Measurements from ENCODE around the gene MAP1B. TPM values are rescaled to one million over a fixed set of nuclear protein-coding genes. Genes with fewer than 3 reads are reported as not detected.
A peak's percentile ranks its signal among the peaks of the same experiment; 100 is the strongest.

The MAP1B gene
- total RNA-seq, 1 donor from 2014 or later: 1,059 TPM

- intact Hi-C loops (cut with DNase I): loop anchor here (10.0 kb wide), 1 partner anchor 304 kb away; no protein-coding TSS in a partner anchor
- peaks cover 0 to 11% of the 10 kb centered on the region in 2 donors for H3K36me3 ChIP-seq
- H3K4me1 ChIP-seq: peaks cover 30 to 89% of the 10 kb centered on the region in 2 donors
- no peak for DNase-seq (ENCODE audit: low spot score in 2 of 2)
- H3K4me3 ChIP-seq: no peak overlapping the region
- no peak for TF ChIP-seq CTCF (IDR thresholded peaks at IDR 0.05)
- H3K9me3 ChIP-seq: no peaks in the 10 kb centered on the region
- H3K27me3 ChIP-seq: no peaks in the 10 kb centered on the region
- peak overlapping the region; percentile 93 to 95 for H3K27ac ChIP-seq
Measured at GRCh38 chr5:72140711-72141110, 33.4 kb downstream of the MAP1B start.

DNA sequence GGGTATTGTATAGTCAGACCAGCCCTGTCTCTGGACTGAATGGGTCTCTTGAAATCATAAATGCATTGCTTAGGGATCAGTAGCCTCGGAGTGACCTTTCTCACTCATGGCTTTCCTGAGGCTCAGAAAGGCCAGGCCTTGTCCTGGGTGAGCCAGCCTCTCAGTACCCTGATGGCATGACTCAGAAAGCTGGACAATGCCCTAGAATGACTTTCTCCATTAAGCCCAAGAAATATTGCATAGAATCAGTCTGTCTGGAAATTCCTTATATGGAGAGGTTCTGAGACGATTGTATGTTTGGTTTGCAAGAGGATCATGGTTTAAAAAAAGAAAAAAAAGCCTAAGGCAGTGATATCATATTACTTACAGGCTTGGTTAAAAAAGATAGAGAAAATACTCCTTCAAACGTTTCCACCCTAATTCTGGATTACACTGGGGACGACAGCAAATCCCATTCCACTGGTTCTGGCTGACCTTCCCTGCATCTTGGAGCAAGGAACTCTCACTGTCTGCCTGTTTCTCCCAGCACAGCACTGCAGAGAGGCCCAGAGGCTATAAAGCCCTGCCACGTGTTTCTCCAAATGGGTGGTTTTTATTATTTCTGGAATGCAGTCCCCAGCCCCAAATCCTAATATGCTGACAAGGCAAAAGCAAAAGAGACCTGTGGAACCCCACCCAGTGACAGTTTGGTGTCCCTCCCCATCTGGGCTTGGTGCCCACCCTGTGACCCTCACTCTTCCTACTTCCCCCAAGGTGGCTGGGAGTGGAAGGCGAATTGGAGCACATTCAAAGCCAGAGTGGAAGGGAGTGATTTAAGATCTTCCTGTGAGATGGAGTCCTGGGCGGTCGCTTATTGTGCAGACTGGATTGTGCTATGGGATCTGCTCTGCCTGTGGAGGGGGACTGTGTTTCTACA is 34.4 kb downstream of the MAP1B start:
- intact Hi-C loops (cut with DNase I): loop anchor here (2.0 to 10.0 kb wide), 2 partner anchors 37 to 303 kb away; no protein-coding TSS in a partner anchor
- H3K4me3 ChIP-seq: no peak overlapping the region
- no peaks in the 10 kb centered on the region for H3K9me3 ChIP-seq
- peak overlapping the region; percentile 93 to 95 for H3K27ac ChIP-seq
- H3K4me1 ChIP-seq: peaks cover 38 to 90% of the 10 kb centered on the region in 2 donors
- no peaks in the 10 kb centered on the region for H3K27me3 ChIP-seq
- no peak for TF ChIP-seq CTCF (IDR thresholded peaks at IDR 0.05)
- H3K36me3 ChIP-seq: peaks cover 0 to 8% of the 10 kb centered on the region in 2 donors
- peak in 1 of 2 donors; percentile 86 for DNase-seq (ENCODE audit: low spot score in 2 of 2)

DNA sequence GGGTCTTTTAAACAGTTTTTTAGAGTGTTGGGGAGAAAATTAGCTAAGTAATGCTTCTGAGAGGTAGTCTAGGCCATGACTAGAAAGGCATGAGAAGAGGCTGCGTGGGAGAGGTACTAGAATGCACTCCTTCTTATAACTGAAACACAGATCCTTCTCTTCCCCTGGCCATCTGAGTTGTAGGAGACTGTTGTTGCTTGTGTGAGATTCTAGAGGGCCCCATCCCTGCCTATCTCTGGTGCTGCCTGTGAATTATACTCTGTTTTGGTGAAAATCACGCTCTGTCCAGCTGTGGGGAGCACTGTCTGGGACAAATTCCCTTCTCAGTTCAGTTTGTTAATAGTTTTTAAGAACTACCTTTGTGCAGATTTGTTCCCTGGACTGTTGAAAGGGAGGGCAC is 37.5 kb downstream of the MAP1B start:
- TF ChIP-seq CTCF (IDR thresholded peaks at IDR 0.05): no peak
- Histone ChIP-seq H3K27ac (peak overlapping the region; percentile 93 to 95), H3K4me1 (peaks cover 45 to 91% of the 10 kb centered on the region in 2 donors), H3K9me3 (no peaks in the 10 kb centered on the region), H3K36me3 (peaks cover 0 to 20% of the 10 kb centered on the region in 2 donors), H3K4me3 (peak overlapping the region in 1 of 2 donors; percentile 7), H3K27me3 (no peaks in the 10 kb centered on the region)
- no peak for DNase-seq (ENCODE audit: low spot score in 2 of 2)
- intact Hi-C loops (cut with DNase I): loop anchor here (10.0 kb wide), 1 partner anchor 300 kb away; no protein-coding TSS in a partner anchor

- no peak overlapping the region for H3K4me3 ChIP-seq
- H3K36me3 ChIP-seq: peaks cover 0 to 17% of the 10 kb centered on the region in 2 donors
- no peaks in the 10 kb centered on the region for H3K9me3 ChIP-seq
- intact Hi-C loops (cut with DNase I): loop anchor here (10.0 kb wide), 1 partner anchor 299 kb away; no protein-coding TSS in a partner anchor
- no peaks in the 10 kb centered on the region for H3K27me3 ChIP-seq
- TF ChIP-seq CTCF (IDR thresholded peaks at IDR 0.05): no peak
- H3K27ac ChIP-seq: peak overlapping the region; percentile 93 to 95
- no peak for DNase-seq (ENCODE audit: low spot score in 2 of 2)
- H3K4me1 ChIP-seq: peaks cover 42 to 89% of the 10 kb centered on the region in 2 donors
Measured at GRCh38 chr5:72145348-72145747, 38.1 kb downstream of the MAP1B start.

- intact Hi-C loops (cut with DNase I): loop anchor here (10.0 kb wide), 1 partner anchor 299 kb away; no protein-coding TSS in a partner anchor
Measured at GRCh38 chr5:72146056-72146455, 38.8 kb downstream of the MAP1B start.

More at GRCh38 chr5:72146056-72146455, 38.8 kb downstream of the MAP1B start:
- Histone ChIP-seq H3K4me3 (no peak overlapping the region), H3K27ac (peak overlapping the region; percentile 93 to 95), H3K27me3 (no peaks in the 10 kb centered on the region), H3K9me3 (no peaks in the 10 kb centered on the region), H3K36me3 (peaks cover 0 to 12% of the 10 kb centered on the region in 2 donors), H3K4me1 (peaks cover 43 to 89% of the 10 kb centered on the region in 2 donors)
- no peak for DNase-seq (ENCODE audit: low spot score in 2 of 2)
- no peak for TF ChIP-seq CTCF (IDR thresholded peaks at IDR 0.05)
